ENCODE data around the gene UTS2B.

- TF ChIP-seq TAF1 (IDR thresholded peaks at IDR 0.05; ENCODE audit: low read depth) (no peak), CTCF (IDR thresholded peaks at IDR 0.05; ENCODE audit: poor library complexity, severe bottlenecking) (no peak), SMC3 (conservative IDR thresholded peaks at IDR 0.05; ENCODE audit: poor library complexity) (no peak), RAD21 (conservative IDR thresholded peaks at IDR 0.05) (no peak), EZH2 (IDR thresholded peaks at IDR 0.05; ENCODE audit: borderline replicate concordance, insufficient read depth, low read length, poor library complexity, severe bottlenecking) (no peak), EP300 (conservative IDR thresholded peaks at IDR 0.05; ENCODE audit: poor library complexity, severe bottlenecking) (no peak), REST (IDR thresholded peaks at IDR 0.05; ENCODE audit: borderline replicate concordance) (no peak), POLR2AphosphoS5 (IDR thresholded peaks at IDR 0.05) (no peak), MXI1 (conservative IDR thresholded peaks at IDR 0.05; ENCODE audit: poor library complexity, severe bottlenecking) (no peak)
These were observed 7.8 kb upstream of the UTS2B start for GRCh38 chr3:191338177-191338488.

Data from neural cell (in vitro differentiated cells).